ENCODE results near the gene SERPINA5. TPM values are rescaled to one million over a fixed set of nuclear protein-coding genes. Genes with fewer than 3 reads are reported as not detected.

SERPINA5 gene
- total and polyA plus RNA-seq, 2 of the 13 experiments (the other 11 are each of a cell fraction or from before 2014, with no cell fraction given), result 449 to 498 TPM

DNA sequence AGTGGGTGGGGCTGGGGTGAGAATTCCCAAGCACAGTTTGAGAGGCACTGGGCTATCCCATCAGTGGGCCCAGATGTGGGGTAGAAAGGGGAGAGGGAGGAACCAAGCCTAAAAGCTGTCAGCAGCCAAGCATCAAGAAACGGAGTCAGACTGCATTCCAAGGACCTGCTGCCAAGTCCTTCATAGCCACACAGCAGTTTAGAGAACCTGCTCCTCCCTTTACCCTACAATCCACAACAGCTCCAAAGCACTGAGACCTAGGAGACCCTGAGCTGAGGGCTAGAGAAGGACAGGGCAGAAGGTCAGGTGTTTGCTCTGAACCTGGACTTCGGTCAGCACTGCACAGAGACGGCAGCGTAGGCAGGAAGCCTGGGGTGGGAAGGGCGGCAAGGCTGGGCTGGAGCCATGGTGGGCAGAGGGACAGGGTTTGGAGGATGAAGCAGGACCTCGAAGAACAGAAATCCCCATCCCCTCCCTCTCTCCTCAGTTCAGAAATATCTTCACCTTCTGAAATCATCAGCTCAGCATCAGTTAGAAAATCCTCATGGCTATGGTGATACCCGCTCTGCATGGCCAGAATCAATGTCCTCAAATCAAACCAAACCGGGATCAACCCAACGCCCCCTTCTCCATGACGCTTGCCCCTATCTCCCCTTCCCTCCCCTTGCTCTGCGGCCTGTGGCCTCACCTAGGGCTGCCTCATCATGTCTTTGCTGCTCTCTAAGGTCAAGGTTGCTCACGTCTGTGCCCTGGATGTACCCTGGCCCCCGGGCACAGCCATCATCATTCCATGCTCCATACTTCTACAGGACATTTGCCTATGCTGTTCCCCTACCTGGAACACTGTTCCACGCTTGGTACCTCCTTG is 32.9 kb upstream of the SERPINA5 start (continued):
- TF ChIP-seq ZNF644 (CRISPR knock-in tag; IDR thresholded peaks at IDR 0.05; ENCODE audit: low read depth) (peak; percentile 76; the same call in 1 of the 2 replicates), ZNF232 (CRISPR knock-in tag; IDR thresholded peaks at IDR 0.05; ENCODE audit: borderline replicate concordance) (no peak), ZNF557 (CRISPR knock-in tag; IDR thresholded peaks at IDR 0.05) (no peak), MAFK (conservative IDR thresholded peaks at IDR 0.05 in 1 of 2, IDR thresholded peaks at IDR 0.05 in 1 of 2; ENCODE audit: low read length in 2 of 2) (no peak), YEATS2 (CRISPR knock-in tag; IDR thresholded peaks at IDR 0.05; ENCODE audit: borderline replicate concordance) (no peak), TBX2 (CRISPR knock-in tag; IDR thresholded peaks at IDR 0.05; ENCODE audit: borderline replicate concordance) (peak; percentile 41; the same call in 1 of the 2 replicates), TGIF2 (CRISPR knock-in tag; IDR thresholded peaks at IDR 0.05) (0 out of 2 replicates have a peak, but pooled peaks have one; percentile 28), ZNF10 (CRISPR knock-in tag; IDR thresholded peaks at IDR 0.05; ENCODE audit: borderline replicate concordance, low read depth) (no peak), PPARG (CRISPR knock-in tag; conservative IDR thresholded peaks at IDR 0.05) (0 out of 2 replicates have a peak, but pooled peaks have one; percentile 24), CEBPZ (IDR thresholded peaks at IDR 0.05; ENCODE audit: low read length) (no peak), ZNF496 (CRISPR knock-in tag; IDR thresholded peaks at IDR 0.05; ENCODE audit: insufficient replicate concordance) (no peak), SKIL (CRISPR knock-in tag; IDR thresholded peaks at IDR 0.05; ENCODE audit: borderline replicate concordance) (0 out of 2 replicates have a peak, but pooled peaks have one; percentile 44), MIER3 (CRISPR knock-in tag; IDR thresholded peaks at IDR 0.05; ENCODE audit: borderline replicate concordance) (0 out of 2 replicates have a peak, but pooled peaks have one; percentile 39), KLF11 (CRISPR knock-in tag; IDR thresholded peaks at IDR 0.05) (no peak), ZNF564 (CRISPR knock-in tag; IDR thresholded peaks at IDR 0.05) (no peak), ZNF773 (CRISPR knock-in tag; IDR thresholded peaks at IDR 0.05; ENCODE audit: borderline replicate concordance) (no peak), ZNF562 (CRISPR knock-in tag; IDR thresholded peaks at IDR 0.05; ENCODE audit: borderline replicate concordance) (no peak), NR2F1 (CRISPR knock-in tag; IDR thresholded peaks at IDR 0.05) (peak in 1 of 2 experiments; percentile 91; a peak in 2 of 4 replicates), RFXAP (CRISPR knock-in tag; IDR thresholded peaks at IDR 0.05; ENCODE audit: borderline replicate concordance) (no peak), ZNF121 (CRISPR knock-in tag; IDR thresholded peaks at IDR 0.05) (no peak), ARNT2 (CRISPR knock-in tag; IDR thresholded peaks at IDR 0.05; ENCODE audit: low read depth) (no peak), MEF2D (CRISPR knock-in tag; IDR thresholded peaks at IDR 0.05) (peak; percentile 44; the same call in 1 of the 2 replicates)
- TF ChIP-seq, protein P1, sequence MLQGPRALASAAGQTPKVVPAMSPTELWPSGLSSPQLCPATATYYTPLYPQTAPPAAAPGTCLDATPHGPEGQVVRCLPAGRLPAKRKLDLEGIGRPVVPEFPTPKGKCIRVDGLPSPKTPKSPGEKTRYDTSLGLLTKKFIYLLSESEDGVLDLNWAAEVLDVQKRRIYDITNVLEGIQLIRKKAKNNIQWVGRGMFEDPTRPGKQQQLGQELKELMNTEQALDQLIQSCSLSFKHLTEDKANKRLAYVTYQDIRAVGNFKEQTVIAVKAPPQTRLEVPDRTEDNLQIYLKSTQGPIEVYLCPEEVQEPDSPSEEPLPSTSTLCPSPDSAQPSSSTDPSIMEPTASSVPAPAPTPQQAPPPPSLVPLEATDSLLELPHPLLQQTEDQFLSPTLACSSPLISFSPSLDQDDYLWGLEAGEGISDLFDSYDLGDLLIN (CRISPR knock-in tag; IDR thresholded peaks at IDR 0.05; ENCODE audit: borderline replicate concordance), result no peak
